Mesothelial cell of epicardium (in vitro differentiated cells): ENCODE measurements around the gene ABCG2. TPM values are rescaled to one million over a fixed set of nuclear protein-coding genes. Genes with fewer than 3 reads are reported as not detected.

Experiments
- DNase-seq, 2 experiments: peaks; one replicate each; pipeline ENCODE4 v3.0.0; 2021; ENCODE audit warnings: low spot score in 2 of 2; ENCODE audit not compliant: unreplicated experiment in 2 of 2
- H3K27ac Mint-ChIP-seq: 2 replicates; pipeline ENCODE4 v1.8.0; 2021; ENCODE audit warnings: mixed read lengths
- H3K27me3 Mint-ChIP-seq: 2 replicates; pipeline ENCODE4 v1.8.0; 2021; ENCODE audit warnings: low read depth, mixed read lengths
- H3K36me3 Mint-ChIP-seq: 2 replicates; pipeline ENCODE4 v1.8.0; 2021; ENCODE audit warnings: mixed read lengths
- H3K4me1 Mint-ChIP-seq: 2 replicates; pipeline ENCODE4 v1.8.0; 2021; ENCODE audit warnings: mixed read lengths
- H3K4me3 Mint-ChIP-seq: 2 replicates; pipeline ENCODE4 v1.8.0; 2021; ENCODE audit warnings: mild to moderate bottlenecking, moderate library complexity, mixed read lengths
- H3K9me3 Mint-ChIP-seq: 2 replicates; pipeline ENCODE4 v1.8.0; 2021; ENCODE audit warnings: mixed read lengths
- CTCF ChIP-seq: fragments of 200-600 bp; sonication (generic); IDR thresholded peaks from one replicate; pipeline ENCODE4 v1.5.0; 2021; ENCODE audit warnings: antibody characterized with exemption; ENCODE audit not compliant: unreplicated experiment
- total RNA-seq: library from RNA; stranded (reverse); gene quantifications from 3 replicates; pipeline ENCODE4 v1.2.1, GENCODE V29; 2021

ABCG2 gene
- total RNA-seq, 1 donor from 2014 or later: 0.92 TPM

- no peak for DNase-seq
- no peak for TF ChIP-seq CTCF
- H3K9me3 Mint-ChIP-seq: peaks cover 9% of the 10 kb centered on the region
- no peak overlapping the region for H3K4me3 Mint-ChIP-seq
- no peaks in the 10 kb centered on the region for H3K27me3 Mint-ChIP-seq
- peaks cover 51% of the 10 kb centered on the region for H3K36me3 Mint-ChIP-seq
- no peak overlapping the region for H3K27ac Mint-ChIP-seq
- H3K4me1 Mint-ChIP-seq: no peaks in the 10 kb centered on the region
These were observed 94.7 kb downstream of the ABCG2 start for GRCh38 chr4:88063634-88064296.

- no peak for TF ChIP-seq CTCF
- Mint-ChIP-seq H3K4me1 (no peaks in the 10 kb centered on the region), H3K9me3 (peaks cover 4% of the 10 kb centered on the region), H3K36me3 (peaks cover 49% of the 10 kb centered on the region), H3K27me3 (no peaks in the 10 kb centered on the region), H3K27ac (no peak overlapping the region), H3K4me3 (no peak overlapping the region)
- DNase-seq: no peak
These were observed 95.6 kb downstream of the ABCG2 start for GRCh38 chr4:88062843-88063242.

DNA sequence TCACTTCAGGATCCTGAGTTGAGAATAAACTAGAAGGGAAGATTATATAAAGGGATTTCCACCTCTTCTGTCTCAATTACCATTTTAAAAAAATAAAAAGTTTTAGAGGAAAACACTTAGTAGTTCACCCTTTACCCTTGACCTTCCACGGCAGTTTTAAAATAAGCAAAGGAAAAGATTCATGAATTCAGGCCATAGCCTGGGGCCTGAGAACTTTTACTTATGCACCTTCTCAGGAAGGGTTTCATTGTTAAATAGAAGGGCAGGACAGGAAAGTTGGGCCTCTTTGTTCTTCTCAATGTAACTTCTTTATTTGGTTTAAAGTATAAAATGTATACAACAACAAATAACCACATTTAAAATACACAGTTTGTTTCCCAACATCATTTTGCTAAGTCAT is 96.1 kb downstream of the ABCG2 start:
- H3K27ac Mint-ChIP-seq: peak overlapping the region; percentile 25
- peaks cover 45% of the 10 kb centered on the region for H3K36me3 Mint-ChIP-seq
- H3K9me3 Mint-ChIP-seq: no peaks in the 10 kb centered on the region
- H3K4me3 Mint-ChIP-seq: no peak overlapping the region
- no peaks in the 10 kb centered on the region for H3K27me3 Mint-ChIP-seq
- no peak for DNase-seq
- no peaks in the 10 kb centered on the region for H3K4me1 Mint-ChIP-seq
- no peak for TF ChIP-seq CTCF

GRCh38 chr4:88060431-88060830 is 98.0 kb downstream of the ABCG2 start:
- H3K27ac Mint-ChIP-seq: no peak overlapping the region
- no peak for DNase-seq
- no peaks in the 10 kb centered on the region for H3K27me3 Mint-ChIP-seq
- H3K4me1 Mint-ChIP-seq: no peaks in the 10 kb centered on the region
- TF ChIP-seq CTCF: no peak
- no peaks in the 10 kb centered on the region for H3K9me3 Mint-ChIP-seq
- H3K36me3 Mint-ChIP-seq: peaks cover 42% of the 10 kb centered on the region
- H3K4me3 Mint-ChIP-seq: no peak overlapping the region

GRCh38 chr4:88059766-88060165 is 98.7 kb downstream of the ABCG2 start:
- TF ChIP-seq CTCF: no peak
- Mint-ChIP-seq H3K4me1 (no peaks in the 10 kb centered on the region), H3K36me3 (peaks cover 41% of the 10 kb centered on the region), H3K4me3 (no peak overlapping the region), H3K9me3 (no peaks in the 10 kb centered on the region), H3K27me3 (no peaks in the 10 kb centered on the region), H3K27ac (no peak overlapping the region)
- DNase-seq: no peak

DNA sequence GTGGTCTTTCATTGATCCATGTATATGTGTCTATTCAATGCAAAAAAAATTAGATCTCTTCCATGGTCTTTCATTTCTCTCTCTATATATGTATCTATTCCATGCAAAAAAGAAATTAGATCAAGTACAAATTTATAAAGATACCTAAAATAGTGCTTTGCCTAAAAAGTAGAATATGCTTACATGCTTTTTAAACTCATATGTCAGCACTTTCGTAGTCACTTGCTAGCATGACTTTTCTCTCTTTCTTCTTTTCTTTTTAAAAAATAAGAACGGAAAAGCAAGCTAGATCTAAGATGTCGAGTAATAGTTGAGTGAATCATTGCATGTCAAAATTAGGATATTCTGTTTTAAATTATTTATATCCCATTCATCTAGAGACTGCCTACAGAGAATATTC is 100.1 kb downstream of the ABCG2 start:
- Mint-ChIP-seq H3K36me3 (peaks cover 34% of the 10 kb centered on the region), H3K27ac (no peak overlapping the region), H3K27me3 (no peaks in the 10 kb centered on the region), H3K4me1 (no peaks in the 10 kb centered on the region), H3K9me3 (no peaks in the 10 kb centered on the region), H3K4me3 (no peak overlapping the region)
- TF ChIP-seq CTCF: no peak
- DNase-seq: no peak
